ENCODE data around the gene ANKS1A.
"Not testable (repeated sequence)": the region's sequence is repeated elsewhere in the genome, so short reads cannot be mapped to it uniquely, and the experiment has no call there.

ANKS1A gene

DNA sequence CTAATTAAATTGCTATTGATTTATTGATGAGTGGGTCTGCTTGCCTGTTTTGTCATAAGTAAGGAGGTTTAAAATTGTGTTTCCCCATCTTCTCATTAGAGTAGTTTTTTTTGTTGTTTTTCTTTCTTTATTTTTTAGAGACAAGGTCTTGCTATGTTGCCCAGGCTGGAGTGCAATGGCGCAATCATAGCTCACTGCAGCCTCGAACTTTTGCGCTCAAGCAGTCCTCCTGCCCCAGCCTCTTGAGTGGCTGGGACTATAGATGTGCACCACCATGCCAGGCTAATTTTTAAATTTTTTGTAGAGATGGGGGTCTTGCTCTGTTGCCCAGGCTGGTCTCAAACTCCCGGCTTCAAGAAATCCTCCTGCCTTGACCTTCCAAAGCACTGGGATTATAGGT lies 31.0 kb downstream of the ANKS1A start:
- no peak for DNase-seq

- no peak for DNase-seq
Observed at GRCh38 chr6:34922177-34922663, 33.2 kb downstream of the ANKS1A start.

- no peak for DNase-seq
Observed at GRCh38 chr6:34924831-34925625, 36.0 kb downstream of the ANKS1A start.

GRCh38 chr6:34926655-34927054 lies 37.6 kb downstream of the ANKS1A start:
- DNase-seq: no peak

- DNase-seq: no peak
Observed at GRCh38 chr6:34928220-34928619, 39.2 kb downstream of the ANKS1A start.

GRCh38 chr6:34928695-34929094 lies 39.6 kb downstream of the ANKS1A start:
- DNase-seq: no peak

GRCh38 chr6:34929241-34929978 lies 40.4 kb downstream of the ANKS1A start:
- no peak for DNase-seq

GRCh38 chr6:34930221-34930620 lies 41.2 kb downstream of the ANKS1A start:
- DNase-seq: no peak

- DNase-seq: not testable (repeated sequence)
Observed at GRCh38 chr6:34932202-34932601, 43.1 kb downstream of the ANKS1A start.

GRCh38 chr6:34934516-34934915 lies 45.5 kb downstream of the ANKS1A start:
- DNase-seq: peak in 1 of 2 donors; percentile 28

DNA sequence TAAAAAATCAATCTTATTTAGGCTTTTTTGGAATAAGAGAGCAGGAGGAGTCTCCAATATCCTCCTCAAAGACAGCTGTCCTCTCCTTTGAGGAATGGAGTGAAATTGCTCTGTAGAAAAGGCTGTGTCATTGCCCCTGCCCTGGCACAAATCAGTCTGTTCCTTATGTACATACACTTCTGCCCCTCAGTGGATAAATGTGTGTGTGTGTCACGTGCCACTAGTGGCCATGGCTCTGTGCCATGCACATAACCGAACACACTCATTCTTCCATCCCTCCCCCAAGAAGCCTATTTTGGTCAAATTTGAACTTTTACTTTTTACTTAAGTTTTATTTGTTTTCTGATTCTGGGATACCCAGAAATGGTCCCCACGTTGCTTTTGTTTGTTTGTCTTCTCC lies 49.2 kb downstream of the ANKS1A start:
- DNase-seq: no peak

DNA sequence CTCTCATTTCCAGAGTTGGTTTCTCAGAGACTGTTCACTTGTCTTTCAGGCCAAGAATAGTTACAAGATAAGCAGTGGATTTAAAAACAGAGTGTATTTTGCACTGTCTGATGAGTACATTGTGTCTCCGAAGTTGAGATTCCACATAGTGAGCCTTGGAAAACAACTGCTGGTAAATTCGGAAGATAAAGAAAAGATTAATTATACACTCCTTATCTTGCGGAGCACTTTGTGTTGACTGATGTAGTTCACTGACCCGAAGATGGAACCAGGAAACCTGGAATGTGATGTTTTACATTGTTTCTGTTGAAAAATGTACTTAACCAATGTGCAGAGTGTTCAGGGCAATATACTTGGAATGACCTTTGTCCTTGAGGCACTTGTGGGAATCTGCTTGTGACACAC lies 51.0 kb downstream of the ANKS1A start:
- no peak for DNase-seq

DNA sequence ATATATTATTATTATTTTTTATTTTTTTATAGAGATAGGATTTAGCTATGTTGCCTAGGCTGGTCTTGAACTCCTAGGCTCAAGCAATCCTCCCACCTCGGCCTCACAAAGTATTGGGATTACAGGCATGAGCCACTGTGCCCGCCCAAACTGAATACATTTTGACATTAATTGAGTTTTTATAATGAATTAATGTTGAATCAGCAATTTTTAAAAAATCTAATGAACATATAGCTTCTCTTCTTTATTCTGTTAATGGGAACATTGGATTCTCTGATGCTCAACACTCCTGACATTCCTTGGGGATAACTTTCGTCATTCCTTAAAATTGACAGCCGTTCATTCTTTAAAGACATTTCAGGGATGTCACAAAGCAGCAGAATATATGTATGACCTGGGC lies 52.4 kb downstream of the ANKS1A start:
- DNase-seq: no peak

DNA sequence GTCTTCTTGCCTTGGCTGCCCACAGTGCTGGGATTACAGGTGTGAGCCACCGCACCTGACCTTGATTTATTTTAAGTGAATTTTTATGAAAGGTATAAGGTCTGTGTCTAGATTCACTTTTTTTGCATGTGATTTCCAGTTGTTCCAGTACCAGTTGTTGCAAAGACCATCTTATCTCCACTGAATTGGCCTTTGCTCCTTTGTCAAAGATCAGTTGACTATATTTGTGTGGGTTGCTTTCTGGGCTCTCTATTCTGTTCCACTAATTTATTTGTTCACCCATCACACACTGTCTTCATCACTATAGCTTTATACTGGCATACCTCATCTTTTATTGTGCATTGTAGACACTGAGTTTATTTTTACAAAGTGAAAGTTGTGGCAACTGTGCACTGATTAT lies 56.3 kb downstream of the ANKS1A start:
- no peak for DNase-seq

- no peak for DNase-seq
Observed at GRCh38 chr6:34947561-34947960, 58.5 kb downstream of the ANKS1A start.

- no peak for DNase-seq
Observed at GRCh38 chr6:34949636-34950035, 60.6 kb downstream of the ANKS1A start.

DNA sequence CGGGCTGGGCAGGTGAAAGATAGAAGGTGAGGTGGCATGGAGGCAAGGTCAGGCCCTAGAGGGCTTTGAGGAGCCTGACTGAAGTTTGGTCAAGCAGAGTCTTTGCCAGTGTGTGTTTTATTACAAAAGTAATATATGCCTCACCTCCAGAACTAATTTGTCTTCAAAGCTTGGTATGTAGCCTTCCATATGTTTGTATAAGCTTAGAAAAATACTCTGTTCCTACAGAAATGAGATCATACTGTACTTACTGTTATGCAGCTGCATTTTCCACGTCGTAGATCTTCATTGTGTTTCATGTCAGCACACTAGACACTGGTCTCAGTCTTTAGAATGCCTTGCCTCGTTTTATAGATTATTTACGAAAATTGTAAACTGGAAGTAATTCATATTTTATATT lies 61.8 kb downstream of the ANKS1A start:
- no peak for DNase-seq

GRCh38 chr6:34951731-34952130 lies 62.7 kb downstream of the ANKS1A start:
- no peak for DNase-seq

DNA sequence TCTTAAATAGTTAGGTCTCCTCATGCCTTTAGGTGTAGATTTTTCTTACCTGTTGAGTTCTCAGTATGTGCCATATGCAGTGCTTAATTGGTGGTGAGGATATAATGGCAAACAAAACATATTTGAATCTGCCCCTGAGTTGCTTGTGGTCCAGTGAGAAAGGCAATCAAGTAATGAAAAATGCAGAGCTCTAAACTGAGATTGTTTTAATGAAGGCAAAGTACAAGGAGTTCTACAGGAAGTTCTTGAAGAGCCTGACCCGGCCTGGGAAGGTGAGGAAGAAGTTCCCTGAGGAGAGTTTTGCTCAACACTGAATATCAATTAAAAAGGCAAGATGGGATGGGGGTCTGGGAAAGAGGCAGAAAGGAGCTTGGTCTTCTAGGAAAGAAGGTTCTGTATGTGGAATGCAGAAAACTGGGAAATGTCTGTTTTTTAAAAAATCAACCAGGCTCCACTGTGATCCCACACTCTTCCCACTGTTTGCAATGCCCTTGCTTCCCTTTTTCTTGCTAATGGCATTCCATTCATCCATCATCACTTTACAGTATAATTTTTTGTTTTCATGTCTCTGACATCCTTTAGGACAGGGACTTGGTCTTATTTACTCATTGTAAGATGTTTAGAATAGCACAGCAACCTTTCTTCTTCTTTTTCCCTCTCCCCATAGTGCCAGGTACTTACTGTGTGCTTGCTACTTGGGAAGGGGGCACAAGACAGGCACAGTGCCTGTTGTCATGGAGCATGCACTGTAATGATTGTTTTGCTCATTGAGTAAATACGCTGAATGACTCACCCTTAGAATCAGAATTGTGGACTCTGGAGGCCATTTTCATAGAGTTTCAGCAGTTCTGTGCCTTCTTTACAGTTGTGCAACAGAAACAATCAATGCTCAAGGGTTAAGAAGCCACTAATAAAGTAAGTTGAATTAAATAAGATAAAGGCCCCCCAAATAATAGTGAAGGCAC lies 64.3 kb downstream of the ANKS1A start:
- DNase-seq: peak in 1 of 2 donors; percentile 7

DNA sequence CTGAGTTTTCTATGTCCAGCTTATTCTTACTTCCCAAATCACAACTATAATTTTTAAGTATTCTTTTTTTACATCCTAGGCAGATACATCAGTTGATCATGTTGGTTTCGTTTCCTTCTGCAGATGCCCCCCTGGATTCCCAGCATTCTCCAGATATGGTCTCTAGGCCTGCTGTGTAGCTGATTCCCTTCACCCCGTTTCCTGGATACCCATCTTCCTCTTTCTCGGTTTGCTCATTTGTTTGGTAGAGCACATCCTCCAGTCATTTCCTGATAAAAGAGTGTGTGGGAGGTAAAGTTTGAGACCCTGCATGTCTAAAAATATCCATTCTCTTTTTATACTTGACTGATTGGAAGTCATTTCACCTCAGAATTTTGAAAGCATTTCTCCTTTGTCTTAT lies 66.4 kb downstream of the ANKS1A start:
- DNase-seq: peak; percentile 23 to 37

DNA sequence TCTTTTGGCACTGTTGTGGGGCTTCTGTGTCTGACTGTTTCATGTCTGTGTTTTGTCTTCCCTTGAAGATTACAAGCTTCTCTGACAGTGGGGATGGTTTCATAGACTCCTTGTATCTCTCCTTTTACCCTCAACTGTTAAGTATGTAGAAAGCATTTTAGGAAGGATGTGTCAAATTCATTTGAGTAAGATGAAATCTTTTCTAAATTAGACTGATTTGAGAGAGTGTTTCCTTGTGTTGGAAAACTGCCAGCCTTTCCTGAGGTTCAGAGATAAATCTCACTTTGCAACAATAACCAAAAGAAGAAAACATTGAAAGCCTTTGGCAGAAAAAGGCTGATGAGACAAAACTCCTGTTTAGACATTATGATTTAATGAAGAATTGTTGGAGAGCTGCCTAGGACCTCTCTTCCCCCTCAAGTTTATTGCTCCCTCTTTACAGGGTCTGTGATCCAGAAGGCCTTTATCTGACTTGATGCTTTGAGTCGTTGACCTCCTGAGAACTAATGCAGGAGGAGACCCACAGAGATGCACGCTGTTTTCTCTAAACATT lies 68.3 kb downstream of the ANKS1A start:
- DNase-seq: no peak

DNA sequence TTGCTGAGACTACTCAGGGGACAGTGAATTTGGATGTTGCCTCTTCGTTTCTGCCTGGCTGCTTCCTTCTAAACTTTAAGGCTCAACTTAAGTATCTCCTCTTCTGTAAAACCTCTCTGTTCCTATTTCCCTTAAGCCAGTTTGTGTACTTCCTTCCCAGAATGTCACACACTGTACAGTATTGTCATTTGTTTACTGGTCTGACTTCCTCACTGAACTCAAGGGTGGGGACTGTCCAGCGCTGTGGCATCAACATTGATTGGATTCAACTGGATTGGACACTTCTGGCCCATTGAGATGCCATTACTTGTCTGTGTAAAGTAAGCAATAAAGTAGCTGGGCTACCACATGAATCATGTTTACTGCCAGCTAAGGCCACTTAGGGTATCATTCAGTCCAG lies 69.7 kb downstream of the ANKS1A start:
- DNase-seq: peak; percentile 45 to 56

DNA sequence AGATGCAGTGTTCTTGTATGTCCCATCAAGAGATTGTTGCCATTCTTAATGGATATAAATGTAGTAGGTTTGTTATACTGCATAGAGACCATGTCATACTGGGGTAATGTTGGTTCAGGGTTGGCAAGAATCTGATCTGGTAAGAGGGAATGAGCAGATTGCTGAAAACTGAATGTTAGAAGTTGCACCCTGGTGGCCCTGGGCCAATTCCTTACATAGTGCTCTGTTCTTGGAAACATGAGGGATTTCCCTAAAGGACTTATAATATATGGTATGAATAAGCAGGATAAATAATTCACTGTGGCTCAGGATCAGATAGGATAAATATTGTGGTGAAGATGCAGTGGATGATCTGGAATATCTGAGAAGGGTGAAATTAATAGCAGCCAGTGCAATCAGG lies 70.2 kb downstream of the ANKS1A start:
- DNase-seq: no peak
